HG03565 (cell line): ENCODE data around the gene RASD2.

ENCODE experiments used
- ATAC-seq: cut with Tn5 transposase; IDR thresholded peaks from one replicate; pipeline ENCODE4 v1.9.1; 2021; ENCODE audit warnings: mild to moderate bottlenecking, moderate library complexity; ENCODE audit not compliant: unreplicated experiment

RASD2 gene

GRCh38 chr22:35539910-35540594, 579 bp upstream of the RASD2 start:
- ATAC-seq: no peak

GRCh38 chr22:35541254-35541748, 670 bp downstream of the RASD2 start:
- ATAC-seq: no peak

- ATAC-seq: no peak
Observed at GRCh38 chr22:35542157-35542938, 1.7 kb downstream of the RASD2 start.

- no peak for ATAC-seq
Observed at GRCh38 chr22:35542939-35543516, 2.4 kb downstream of the RASD2 start.

GRCh38 chr22:35543702-35544101, 3.1 kb downstream of the RASD2 start:
- no peak for ATAC-seq

- no peak for ATAC-seq
Observed at GRCh38 chr22:35544189-35544588, 3.6 kb downstream of the RASD2 start.

- ATAC-seq: no peak
Observed at GRCh38 chr22:35544827-35545226, 4.2 kb downstream of the RASD2 start.

- no peak for ATAC-seq
Observed at GRCh38 chr22:35546886-35547285, 6.3 kb downstream of the RASD2 start.

- no peak for ATAC-seq
Observed at GRCh38 chr22:35547987-35548721, 7.5 kb downstream of the RASD2 start.

GRCh38 chr22:35548722-35549112, 8.1 kb downstream of the RASD2 start:
- ATAC-seq: no peak

- no peak for ATAC-seq
Observed at GRCh38 chr22:35549328-35549727, 8.7 kb downstream of the RASD2 start.

GRCh38 chr22:35551549-35552177, 11.0 kb downstream of the RASD2 start:
- no peak for ATAC-seq

GRCh38 chr22:35552196-35552842, 11.7 kb downstream of the RASD2 start:
- ATAC-seq: no peak

- no peak for ATAC-seq
Observed at GRCh38 chr22:35552846-35553245, 12.2 kb downstream of the RASD2 start.

- ATAC-seq: no peak
Observed at GRCh38 chr22:35553341-35553740, 12.7 kb downstream of the RASD2 start.

GRCh38 chr22:35554297-35554845, 13.7 kb downstream of the RASD2 start:
- no peak for ATAC-seq

GRCh38 chr22:35555483-35555890, 14.9 kb downstream of the RASD2 start:
- no peak for ATAC-seq

- ATAC-seq: no peak
Observed at GRCh38 chr22:35555946-35556547, 15.4 kb downstream of the RASD2 start.

GRCh38 chr22:35556666-35557065, 16.0 kb downstream of the RASD2 start:
- no peak for ATAC-seq

GRCh38 chr22:35558031-35558430, 17.4 kb downstream of the RASD2 start:
- ATAC-seq: no peak
